OCI-LY3 (cell line): ENCODE data around the gene WDR59.

Experiments
- H2AFZ ChIP-seq: fragments of 200-600, 300-600 bp; shearing (Covaris generic); 2 replicates; pipeline ENCODE4 v1.6.0; 2014; ENCODE audit warnings: antibody characterized with exemption, low read depth, low read length
- H3K27ac ChIP-seq: fragments of 200-600, 300-600 bp; sonication (generic); 2 replicates; pipeline ENCODE4 v1.5.1; 2014; ENCODE audit warnings: mild to moderate bottlenecking, low read length, moderate library complexity, mixed read lengths
- H3K27me3 ChIP-seq: fragments of 200-600, 300-600 bp; sonication (generic); 2 replicates; pipeline ENCODE4 v1.6.1; 2014; ENCODE audit warnings: low read depth, low read length, mixed read lengths
- H3K36me3 ChIP-seq: fragments of 200-600, 300-600 bp; sonication (generic); replicated peaks from 2 replicates; pipeline ENCODE3; 2014; ENCODE audit warnings: low read depth, low read length, mixed read lengths
- H3K4me1 ChIP-seq: fragments of 300-600, 200-600 bp; sonication (generic); 2 replicates; pipeline ENCODE4 v1.6.1; 2014; ENCODE audit warnings: low read length, mixed read lengths
- H3K4me2 ChIP-seq: fragments of 200-600, 300-600 bp; sonication (generic); 2 replicates; pipeline ENCODE4 v1.6.1; 2014; ENCODE audit warnings: low read length, mixed read lengths
- H3K4me3 ChIP-seq: fragments of 300-600, 200-600 bp; sonication (generic); 2 replicates; pipeline ENCODE4 v1.5.1; 2014; ENCODE audit warnings: antibody characterized with exemption, mild to moderate bottlenecking, low read length, moderate library complexity
- H3K79me2 ChIP-seq: fragments of 300-600, 200-600 bp; shearing (Covaris generic); 2 replicates; pipeline ENCODE4 v1.6.1; 2014; ENCODE audit warnings: mild to moderate bottlenecking, low read length, mixed read lengths
- H3K9ac ChIP-seq: fragments of 300-600, 200-600 bp; shearing (Covaris generic); 2 replicates; pipeline ENCODE4 v1.6.0; 2014; ENCODE audit warnings: mild to moderate bottlenecking, low read length, moderate library complexity
- H3K9me3 ChIP-seq: fragments of 200-600, 300-600 bp; shearing (Covaris generic); 2 replicates; pipeline ENCODE4 v1.6.1; 2014; ENCODE audit warnings: low read length, mixed read lengths; ENCODE audit not compliant: insufficient read depth
- H4K20me1 ChIP-seq: fragments of 200-600, 300-600 bp; sonication (generic); 2 replicates; pipeline ENCODE4 v1.6.1; 2016; ENCODE audit warnings: low read length, mixed read lengths; ENCODE audit not compliant: insufficient read depth
- EZH2phosphoT487 ChIP-seq: fragments of 200-600 bp; shearing (Covaris generic); IDR thresholded peaks from 2 replicates; pipeline ENCODE4 v1.6.1; 2018; ENCODE audit warnings: antibody characterized with exemption, mixed run types, low read depth
- TF ChIP-seq, protein P1 (sequence below): fragments of 200-600, 300-600 bp; sonication (generic); IDR thresholded peaks from 2 replicates; pipeline ENCODE4 v1.5.1; 2014; ENCODE audit warnings: antibody characterized with exemption, low read length, low read depth

Gene WDR59

DNA sequence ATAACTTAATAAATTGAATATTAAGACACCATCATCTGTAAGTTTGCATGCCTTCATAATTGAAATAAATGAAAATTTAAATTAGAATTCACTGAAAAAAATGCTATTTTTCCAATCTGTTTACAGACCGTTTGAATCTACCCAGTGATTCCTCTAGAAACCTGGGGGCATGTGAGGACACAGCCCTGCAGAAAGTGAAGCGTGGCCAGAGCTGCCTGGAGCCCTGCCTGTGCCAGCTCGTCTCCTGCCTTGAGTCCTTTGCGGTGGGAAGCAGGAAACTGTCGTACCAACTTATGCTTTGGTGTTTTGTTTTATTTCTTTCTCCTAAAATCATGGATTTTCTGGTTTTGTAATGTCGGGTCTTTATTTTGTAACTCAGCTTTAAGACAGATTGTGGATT is 142.5 kb downstream of the WDR59 start:
- H3K9ac ChIP-seq, result no peak overlapping the region
- no peaks in the 10 kb centered on the region for H3K79me2 ChIP-seq
- H3K27ac ChIP-seq, result no peak overlapping the region
- H3K4me3 ChIP-seq, result no peak overlapping the region
- TF ChIP-seq, protein P1, sequence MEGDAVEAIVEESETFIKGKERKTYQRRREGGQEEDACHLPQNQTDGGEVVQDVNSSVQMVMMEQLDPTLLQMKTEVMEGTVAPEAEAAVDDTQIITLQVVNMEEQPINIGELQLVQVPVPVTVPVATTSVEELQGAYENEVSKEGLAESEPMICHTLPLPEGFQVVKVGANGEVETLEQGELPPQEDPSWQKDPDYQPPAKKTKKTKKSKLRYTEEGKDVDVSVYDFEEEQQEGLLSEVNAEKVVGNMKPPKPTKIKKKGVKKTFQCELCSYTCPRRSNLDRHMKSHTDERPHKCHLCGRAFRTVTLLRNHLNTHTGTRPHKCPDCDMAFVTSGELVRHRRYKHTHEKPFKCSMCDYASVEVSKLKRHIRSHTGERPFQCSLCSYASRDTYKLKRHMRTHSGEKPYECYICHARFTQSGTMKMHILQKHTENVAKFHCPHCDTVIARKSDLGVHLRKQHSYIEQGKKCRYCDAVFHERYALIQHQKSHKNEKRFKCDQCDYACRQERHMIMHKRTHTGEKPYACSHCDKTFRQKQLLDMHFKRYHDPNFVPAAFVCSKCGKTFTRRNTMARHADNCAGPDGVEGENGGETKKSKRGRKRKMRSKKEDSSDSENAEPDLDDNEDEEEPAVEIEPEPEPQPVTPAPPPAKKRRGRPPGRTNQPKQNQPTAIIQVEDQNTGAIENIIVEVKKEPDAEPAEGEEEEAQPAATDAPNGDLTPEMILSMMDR, result no peak
- no peak for TF ChIP-seq EZH2phosphoT487
- peaks cover 11% of the 10 kb centered on the region for H3K4me1 ChIP-seq
- no peaks in the 10 kb centered on the region for H3K9me3 ChIP-seq
- no peak overlapping the region for H3K4me2 ChIP-seq
- H4K20me1 ChIP-seq, result no peaks in the 10 kb centered on the region
- no peak overlapping the region for H2AFZ ChIP-seq
- no peaks in the 10 kb centered on the region for H3K36me3 ChIP-seq
- H3K27me3 ChIP-seq, result peaks cover 8% of the 10 kb centered on the region

DNA sequence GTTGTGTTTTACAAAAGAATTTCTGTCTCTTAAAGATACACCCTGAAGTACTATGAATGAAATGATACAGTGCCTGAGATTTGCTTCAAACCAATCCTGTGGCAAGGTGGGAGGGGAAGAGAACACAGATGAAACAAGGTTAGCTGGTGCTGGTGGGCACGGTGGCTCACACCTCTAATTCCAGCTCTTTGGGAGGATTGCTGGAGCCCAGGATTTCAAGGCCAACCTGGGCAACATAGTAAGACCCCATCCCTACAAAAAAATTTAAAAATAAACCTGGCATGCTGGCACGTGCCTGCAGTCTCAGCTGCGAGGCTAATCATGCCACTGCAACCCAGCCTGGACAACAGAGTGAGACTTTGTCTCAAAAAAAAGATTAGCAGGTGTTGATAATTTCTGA is 143.0 kb downstream of the WDR59 start:
- Histone ChIP-seq H3K36me3 (no peaks in the 10 kb centered on the region), H3K27me3 (peaks cover 8% of the 10 kb centered on the region), H3K9me3 (no peaks in the 10 kb centered on the region), H3K9ac (no peak overlapping the region), H3K4me1 (peaks cover 8% of the 10 kb centered on the region), H4K20me1 (no peaks in the 10 kb centered on the region), H3K79me2 (no peaks in the 10 kb centered on the region), H3K27ac (no peak overlapping the region), H2AFZ (no peak overlapping the region), H3K4me3 (no peak overlapping the region), H3K4me2 (no peak overlapping the region)
- TF ChIP-seq EZH2phosphoT487, result no peak
- TF ChIP-seq, protein P1, result no peak

DNA sequence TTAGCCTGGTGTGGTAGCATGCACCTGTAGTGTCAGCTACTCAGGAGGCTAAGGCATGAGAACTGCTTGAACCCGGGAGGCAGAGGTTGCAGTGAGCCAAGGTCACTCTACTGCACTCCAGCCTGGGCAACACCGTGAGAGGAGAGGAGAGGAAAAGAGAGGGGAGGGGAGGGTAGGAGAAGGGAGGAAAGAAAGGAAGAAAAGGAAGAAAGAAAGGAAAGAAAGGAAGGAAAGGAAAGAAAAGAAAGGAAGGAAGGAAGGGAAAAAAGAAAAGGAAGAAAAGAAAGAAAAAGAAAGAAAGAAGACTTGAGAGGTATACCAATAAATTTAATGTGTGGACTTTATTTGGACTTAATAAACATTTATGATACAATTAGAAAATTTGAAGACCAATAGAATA is 143.5 kb downstream of the WDR59 start:
- Histone ChIP-seq H2AFZ (no peak overlapping the region), H3K4me1 (peaks cover 3% of the 10 kb centered on the region), H3K36me3 (no peaks in the 10 kb centered on the region), H3K4me2 (no peak overlapping the region), H3K79me2 (no peaks in the 10 kb centered on the region), H3K9ac (no peak overlapping the region), H3K9me3 (no peaks in the 10 kb centered on the region), H4K20me1 (no peaks in the 10 kb centered on the region), H3K27me3 (peaks cover 8% of the 10 kb centered on the region), H3K4me3 (no peak overlapping the region), H3K27ac (no peak overlapping the region)
- TF ChIP-seq, protein P1, result no peak
- no peak for TF ChIP-seq EZH2phosphoT487

DNA sequence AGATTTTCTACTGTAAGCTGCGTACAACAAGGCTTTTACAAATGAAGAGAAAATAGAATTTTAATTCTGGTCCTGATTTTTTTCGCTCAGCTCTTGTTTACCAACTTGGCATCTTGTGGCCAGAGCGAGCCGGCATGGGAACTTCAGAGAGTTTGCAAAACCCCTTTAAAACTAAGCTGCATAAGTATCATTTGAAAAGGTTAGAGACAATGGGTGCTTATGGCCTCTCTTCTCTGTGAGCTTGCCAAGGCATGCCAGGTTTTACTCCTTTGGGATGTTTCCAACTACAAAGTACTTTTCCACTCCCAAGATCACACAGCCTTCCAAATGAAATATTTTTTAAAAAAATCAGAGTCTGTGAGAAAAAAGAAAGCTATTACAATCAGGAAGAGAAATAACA is 147.9 kb downstream of the WDR59 start:
- TF ChIP-seq, protein P1, result no peak
- no peak for TF ChIP-seq EZH2phosphoT487
- no peak overlapping the region for H3K9ac ChIP-seq
- no peaks in the 10 kb centered on the region for H4K20me1 ChIP-seq
- H3K4me3 ChIP-seq, result no peak overlapping the region
- H3K4me2 ChIP-seq, result no peak overlapping the region
- no peaks in the 10 kb centered on the region for H3K36me3 ChIP-seq
- no peak overlapping the region for H3K27ac ChIP-seq
- no peaks in the 10 kb centered on the region for H3K9me3 ChIP-seq
- no peak overlapping the region for H2AFZ ChIP-seq
- no peaks in the 10 kb centered on the region for H3K79me2 ChIP-seq
- H3K27me3 ChIP-seq, result peaks cover 7% of the 10 kb centered on the region; the same call in 1 of the 2 replicates
- H3K4me1 ChIP-seq, result no peaks in the 10 kb centered on the region
